H9 (cell line): ENCODE results near the gene FSTL4. TPM values are rescaled to one million over a fixed set of nuclear protein-coding genes. Genes with fewer than 3 reads are reported as not detected.

ENCODE experiments used
- DNase-seq: peaks from one replicate; pipeline ENCODE4 v3.0.0-alpha.2; 2017
- H2AFZ ChIP-seq: one replicate; pipeline ENCODE4 v1.6.1; 2013; ENCODE audit warnings: mild to moderate bottlenecking, low read length, control low read depth, moderate library complexity
- H2AK5ac ChIP-seq: 2 replicates; pipeline ENCODE4 v1.6.1; 2013; ENCODE audit warnings: low read length, control low read depth, mixed read lengths; ENCODE audit not compliant: insufficient read length
- H2BK120ac ChIP-seq: one replicate; pipeline ENCODE4 v1.6.1; 2013; ENCODE audit warnings: low read depth, mild to moderate bottlenecking, low read length, control low read depth, inconsistent platforms; ENCODE audit not compliant: poor library complexity, severe bottlenecking
- H2BK12ac ChIP-seq: 2 replicates; pipeline ENCODE4 v1.6.1; 2013; ENCODE audit warnings: low read length, control low read depth, mixed read lengths, low read depth; ENCODE audit not compliant: insufficient read length
- H2BK15ac ChIP-seq: 2 replicates; pipeline ENCODE4 v1.6.1; 2013; ENCODE audit warnings: low read depth, low read length, control low read depth
- H2BK20ac ChIP-seq: one replicate; pipeline ENCODE4 v1.6.1; 2013; ENCODE audit warnings: low read depth, mild to moderate bottlenecking, low read length, control low read depth, inconsistent platforms; ENCODE audit not compliant: poor library complexity, severe bottlenecking
- H2BK5ac ChIP-seq: 2 replicates; pipeline ENCODE4 v1.6.1; 2013; ENCODE audit warnings: low read length, control low read depth, mixed read lengths; ENCODE audit not compliant: insufficient read length
- H3K14ac ChIP-seq: 2 replicates; pipeline ENCODE4 v1.6.1; 2013; ENCODE audit warnings: low read length, control low read depth; ENCODE audit not compliant: insufficient read depth
- H3K18ac ChIP-seq: 2 replicates; pipeline ENCODE4 v1.6.1; 2013; ENCODE audit warnings: low read depth, mild to moderate bottlenecking, mixed read lengths, low read length, control low read depth; ENCODE audit not compliant: insufficient read length
- H3K23ac ChIP-seq: 2 replicates; pipeline ENCODE4 v1.6.1; 2013; ENCODE audit warnings: low read length, control low read depth, mixed read lengths, low read depth; ENCODE audit not compliant: insufficient read length
- H3K23me2 ChIP-seq: 2 replicates; pipeline ENCODE4 v1.6.1; 2013; ENCODE audit warnings: low read depth, mild to moderate bottlenecking, mixed read lengths, low read length, control low read depth; ENCODE audit not compliant: insufficient read length, poor library complexity, severe bottlenecking
- H3K27ac ChIP-seq: 2 replicates; pipeline ENCODE4 v1.5.1; 2013; ENCODE audit warnings: low read length, control low read depth, mixed read lengths, low read depth; ENCODE audit not compliant: insufficient read length
- H3K27me3 ChIP-seq: 2 replicates; pipeline ENCODE4 v1.6.1; 2013; ENCODE audit warnings: low read length, control low read depth, inconsistent platforms; ENCODE audit not compliant: insufficient read depth
- H3K4ac ChIP-seq: 2 replicates; pipeline ENCODE4 v1.6.1; 2013; ENCODE audit warnings: low read depth, mild to moderate bottlenecking, control low read depth, inconsistent platforms, low read length, moderate library complexity
- H3K4me1 ChIP-seq: 2 replicates; pipeline ENCODE4 v1.6.1; 2013; ENCODE audit warnings: low read length, control low read depth, inconsistent platforms; ENCODE audit not compliant: insufficient read depth
- H3K4me2 ChIP-seq: 2 replicates; pipeline ENCODE4 v1.6.1; 2013; ENCODE audit warnings: low read length, control low read depth, mixed read lengths; ENCODE audit not compliant: insufficient read length, insufficient read depth
- H3K56ac ChIP-seq: 2 replicates; pipeline ENCODE4 v1.6.1; 2013; ENCODE audit warnings: low read depth, mild to moderate bottlenecking, mixed read lengths, low read length, control low read depth; ENCODE audit not compliant: insufficient read length
- H3K79me1 ChIP-seq: 2 replicates; pipeline ENCODE4 v1.6.1; 2013; ENCODE audit warnings: low read depth, mild to moderate bottlenecking, moderate library complexity, low read length, control low read depth, inconsistent platforms; ENCODE audit not compliant: insufficient read depth, poor library complexity, severe bottlenecking
- H3K79me2 ChIP-seq: 2 replicates; pipeline ENCODE4 v1.6.1; 2013; ENCODE audit warnings: low read length, control low read depth, inconsistent platforms; ENCODE audit not compliant: insufficient read depth
- H3K9ac ChIP-seq: 2 replicates; pipeline ENCODE4 v1.6.1; 2013; ENCODE audit warnings: low read length, control low read depth, mixed read lengths; ENCODE audit not compliant: insufficient read length; ENCODE audit errors: extremely low read depth
- H3K9me3 ChIP-seq: one replicate; pipeline ENCODE4 v1.6.1; 2013; ENCODE audit warnings: low read depth, low read length, inconsistent platforms; ENCODE audit not compliant: control insufficient read depth
- H3T11ph ChIP-seq: one replicate; pipeline ENCODE4 v1.6.1; 2013; ENCODE audit warnings: mild to moderate bottlenecking, low read length, control low read depth, inconsistent platforms
- H4K20me1 ChIP-seq: one replicate; pipeline ENCODE4 v1.6.1; 2013; ENCODE audit not compliant: control insufficient read depth, insufficient read length, insufficient read depth
- H4K5ac ChIP-seq: 2 replicates; pipeline ENCODE4 v1.6.1; 2013; ENCODE audit warnings: low read depth, mild to moderate bottlenecking, mixed read lengths, low read length, control low read depth; ENCODE audit not compliant: insufficient read length
- H4K8ac ChIP-seq: replicated peaks from 2 replicates; pipeline ENCODE4 v1.6.1; 2013; ENCODE audit warnings: low read length, control low read depth, mixed read lengths, low read depth; ENCODE audit not compliant: insufficient read length
- H4K91ac ChIP-seq: 2 replicates; pipeline ENCODE4 v1.6.1; 2013; ENCODE audit warnings: low read depth, mild to moderate bottlenecking, moderate library complexity, mixed read lengths, low read length, control low read depth; ENCODE audit not compliant: insufficient read length
- H3K27ac Mint-ChIP-seq, 3 experiments: 2 replicates in 2 of 3; 3 replicates in 1 of 3; pipeline ENCODE4 v1.8.0; 2020 to 2021; ENCODE audit warnings: mixed read lengths in 3 of 3, mild to moderate bottlenecking in 1 of 3, moderate library complexity in 1 of 3
- H3K27me3 Mint-ChIP-seq: 2 replicates; pipeline ENCODE4 v1.8.0; 2021; ENCODE audit warnings: low read depth, mild to moderate bottlenecking, moderate library complexity, mixed read lengths
- H3K36me3 Mint-ChIP-seq, 3 experiments: 2 replicates in 2 of 3; 3 replicates in 1 of 3; pipeline ENCODE4 v1.8.0; 2020 to 2021; ENCODE audit warnings: low read depth in 3 of 3, mixed read lengths in 3 of 3; ENCODE audit not compliant: insufficient read depth in 1 of 3
- H3K4me1 Mint-ChIP-seq, 2 experiments: 2 replicates each; pipeline ENCODE4 v1.8.0; 2020; ENCODE audit warnings: mixed read lengths in 2 of 2
- H3K4me3 Mint-ChIP-seq, 2 experiments: 2 replicates in 1 of 2; 3 replicates in 1 of 2; pipeline ENCODE4 v1.8.0; 2020 to 2021; ENCODE audit warnings: mild to moderate bottlenecking in 2 of 2, mixed read lengths in 2 of 2, moderate library complexity in 1 of 2
- H3K9me3 Mint-ChIP-seq, 2 experiments: 2 replicates in 1 of 2; 3 replicates in 1 of 2; pipeline ENCODE4 v1.8.0; 2020; ENCODE audit warnings: mild to moderate bottlenecking in 2 of 2, mixed read lengths in 2 of 2, moderate library complexity in 1 of 2
- CTCF ChIP-seq: fragments of 200-600 bp; sonication (generic); conservative IDR thresholded peaks from 3 replicates; pipeline ENCODE4 v1.8.0; 2021; ENCODE audit warnings: antibody characterized with exemption, mild to moderate bottlenecking
- WGBS: extraction: QIAGEN DNeasy Blood & Tissue Kit; methylation state at CpG from one replicate; pipeline ENCODE4 v1.1.7; 2013; ENCODE audit warnings: missing lambda C conversion rate, low lambda C conversion rate, mixed read lengths; ENCODE audit not compliant: insufficient read length; ENCODE audit errors: extremely low coverage; 5-methylcytosine and 5-hydroxymethylcytosine counted together
- total RNA-seq: library from RNA; stranded (reverse); gene quantifications from 2 replicates; pipeline ENCODE4 v1.2.1, GENCODE V29; 2021

The FSTL4 gene
- total RNA-seq, 1 experiment from 2014 or later: 5.7 TPM

- no peak overlapping the region for H3K4me3 Mint-ChIP-seq
- no peak overlapping the region for H2AFZ ChIP-seq
- no peak overlapping the region for H3K27ac ChIP-seq
- H3K4me1 Mint-ChIP-seq: peaks cover 8 to 12% of the 10 kb centered on the region in 2 experiments
- no peak overlapping the region for H4K5ac ChIP-seq
- DNase-seq: no peak
- no peaks in the 10 kb centered on the region for H3K9me3 ChIP-seq
- no peak overlapping the region for H2BK20ac ChIP-seq
- no peak overlapping the region for H2BK15ac ChIP-seq
- H3K27ac Mint-ChIP-seq: no peak overlapping the region
- H3K56ac ChIP-seq: no peak overlapping the region
- H3K9ac ChIP-seq: no peak overlapping the region
- H4K20me1 ChIP-seq: no peaks in the 10 kb centered on the region
- no peak overlapping the region for H2BK5ac ChIP-seq
- no peak overlapping the region for H3T11ph ChIP-seq
- H3K4ac ChIP-seq: no peak overlapping the region
- no peaks in the 10 kb centered on the region for H3K79me2 ChIP-seq
- H3K23me2 ChIP-seq: no peaks in the 10 kb centered on the region
- H3K36me3 Mint-ChIP-seq: no peaks in the 10 kb centered on the region; a peak in 1 of 7 replicates
- H3K4me1 ChIP-seq: peaks cover 3% of the 10 kb centered on the region; the same call in 1 of the 2 replicates
- peaks cover 5% of the 10 kb centered on the region; the same call in 1 of the 2 replicates for H3K27me3 Mint-ChIP-seq
- H3K14ac ChIP-seq: no peak overlapping the region
- no peak overlapping the region for H2AK5ac ChIP-seq
- no peak overlapping the region for H2BK120ac ChIP-seq
- H3K4me2 ChIP-seq: no peak overlapping the region
- WGBS: no CpG with 5 or more reads among the region's 5 CpGs
- H2BK12ac ChIP-seq: no peak overlapping the region
- no peak overlapping the region for H3K18ac ChIP-seq
- no peak overlapping the region for H4K8ac ChIP-seq
- H3K23ac ChIP-seq: no peak overlapping the region
- no peak overlapping the region for H4K91ac ChIP-seq
- TF ChIP-seq CTCF: no peak
- no peaks in the 10 kb centered on the region for H3K79me1 ChIP-seq
- no peaks in the 10 kb centered on the region for H3K9me3 Mint-ChIP-seq
- H3K27me3 ChIP-seq: no peaks in the 10 kb centered on the region
Measured at GRCh38 chr5:133508331-133508730, 104.0 kb downstream of the FSTL4 start.
